Measurements from ENCODE around the gene MTRF1. TPM values are rescaled to one million over a fixed set of nuclear protein-coding genes. Genes with fewer than 3 reads are reported as not detected.

The MTRF1 gene
- total and polyA plus RNA-seq, 9 of the 15 experiments (the other 6 are each of a cell fraction or from before 2014, with no cell fraction given): 12.5 to 33.7 (median 20.1) TPM

DNA sequence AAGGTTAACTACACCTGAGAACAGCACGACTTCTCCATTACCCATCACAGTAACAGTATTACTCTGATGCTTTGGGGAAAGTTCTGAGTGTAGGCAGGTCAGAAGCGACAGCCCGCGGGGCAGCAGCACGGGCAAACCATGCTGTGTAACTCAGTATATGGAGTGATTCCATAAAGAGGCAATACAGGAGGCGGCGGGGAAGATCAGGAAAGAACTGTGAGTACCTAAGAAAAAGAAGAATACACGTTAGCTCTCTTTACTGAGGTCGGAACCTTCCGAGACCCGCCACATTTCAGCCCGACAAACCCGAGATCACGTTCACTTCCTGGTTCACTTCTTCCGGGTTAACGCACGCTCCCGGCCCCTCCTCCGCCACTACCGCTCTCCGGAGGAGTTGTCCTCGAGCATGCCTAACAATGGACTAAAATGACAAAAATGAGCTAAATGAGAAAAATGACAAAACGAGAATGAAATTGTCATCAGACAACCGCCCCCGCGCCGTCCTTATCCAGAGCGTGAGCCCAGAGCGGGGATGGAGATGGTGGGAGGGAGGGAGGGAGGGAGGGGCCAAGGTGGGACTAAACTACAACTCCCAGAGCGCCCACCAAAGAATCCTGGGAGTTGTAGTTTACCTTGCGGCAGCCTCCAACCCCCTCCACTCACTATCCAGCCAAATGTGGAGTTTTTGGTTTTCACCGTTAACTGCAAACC, at the start of gene MTRF1 (continued):
- TF ChIP-seq, protein P1, sequence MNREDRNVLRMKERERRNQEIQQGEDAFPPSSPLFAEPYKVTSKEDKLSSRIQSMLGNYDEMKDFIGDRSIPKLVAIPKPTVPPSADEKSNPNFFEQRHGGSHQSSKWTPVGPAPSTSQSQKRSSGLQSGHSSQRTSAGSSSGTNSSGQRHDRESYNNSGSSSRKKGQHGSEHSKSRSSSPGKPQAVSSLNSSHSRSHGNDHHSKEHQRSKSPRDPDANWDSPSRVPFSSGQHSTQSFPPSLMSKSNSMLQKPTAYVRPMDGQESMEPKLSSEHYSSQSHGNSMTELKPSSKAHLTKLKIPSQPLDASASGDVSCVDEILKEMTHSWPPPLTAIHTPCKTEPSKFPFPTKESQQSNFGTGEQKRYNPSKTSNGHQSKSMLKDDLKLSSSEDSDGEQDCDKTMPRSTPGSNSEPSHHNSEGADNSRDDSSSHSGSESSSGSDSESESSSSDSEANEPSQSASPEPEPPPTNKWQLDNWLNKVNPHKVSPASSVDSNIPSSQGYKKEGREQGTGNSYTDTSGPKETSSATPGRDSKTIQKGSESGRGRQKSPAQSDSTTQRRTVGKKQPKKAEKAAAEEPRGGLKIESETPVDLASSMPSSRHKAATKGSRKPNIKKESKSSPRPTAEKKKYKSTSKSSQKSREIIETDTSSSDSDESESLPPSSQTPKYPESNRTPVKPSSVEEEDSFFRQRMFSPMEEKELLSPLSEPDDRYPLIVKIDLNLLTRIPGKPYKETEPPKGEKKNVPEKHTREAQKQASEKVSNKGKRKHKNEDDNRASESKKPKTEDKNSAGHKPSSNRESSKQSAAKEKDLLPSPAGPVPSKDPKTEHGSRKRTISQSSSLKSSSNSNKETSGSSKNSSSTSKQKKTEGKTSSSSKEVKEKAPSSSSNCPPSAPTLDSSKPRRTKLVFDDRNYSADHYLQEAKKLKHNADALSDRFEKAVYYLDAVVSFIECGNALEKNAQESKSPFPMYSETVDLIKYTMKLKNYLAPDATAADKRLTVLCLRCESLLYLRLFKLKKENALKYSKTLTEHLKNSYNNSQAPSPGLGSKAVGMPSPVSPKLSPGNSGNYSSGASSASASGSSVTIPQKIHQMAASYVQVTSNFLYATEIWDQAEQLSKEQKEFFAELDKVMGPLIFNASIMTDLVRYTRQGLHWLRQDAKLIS (CRISPR knock-in tag; IDR thresholded peaks at IDR 0.05): no peak
- TF ChIP-seq OTX1 (CRISPR knock-in tag; IDR thresholded peaks at IDR 0.05): no peak
- peak; percentile 35 for TF ChIP-seq KDM5B (IDR thresholded peaks at IDR 0.05; ENCODE audit: insufficient replicate concordance, low read depth, low read length)
- no peak for TF ChIP-seq WHSC1 (IDR thresholded peaks at IDR 0.05; ENCODE audit: low read length)
- no peak for TF ChIP-seq BDP1 (IDR thresholded peaks at IDR 0.05; ENCODE audit: insufficient read depth, insufficient read length)
- peak; percentile 75 for TF ChIP-seq POLR2G (IDR thresholded peaks at IDR 0.05; ENCODE audit: low read depth, low read length)
- TF ChIP-seq CBX3 (IDR thresholded peaks at IDR 0.05; ENCODE audit: borderline replicate concordance in 1 of 2, low read length in 2 of 2): no peak
- peak; percentile 67 for TF ChIP-seq TAF1 (IDR thresholded peaks at IDR 0.05; ENCODE audit: control insufficient read depth, extremely low read depth, insufficient read depth, low read length, severe bottlenecking)
- TF ChIP-seq PML (IDR thresholded peaks at IDR 0.05; ENCODE audit: low read length): no peak
- no peak for TF ChIP-seq ZFP1 (CRISPR knock-in tag; IDR thresholded peaks at IDR 0.05)
- no peak for TF ChIP-seq ATF3 (IDR thresholded peaks at IDR 0.05)
- no peak for TF ChIP-seq ATF3 (CRISPR knock-in tag; conservative IDR thresholded peaks at IDR 0.05)
- TF ChIP-seq MYNN (IDR thresholded peaks at IDR 0.05): no peak
- TF ChIP-seq MYNN (CRISPR knock-in tag; IDR thresholded peaks at IDR 0.05): no peak
- TF ChIP-seq ETV1 (tag; conservative IDR thresholded peaks at IDR 0.05; ENCODE audit: low read depth): no peak
- TF ChIP-seq IFI16 (CRISPR knock-in tag; IDR thresholded peaks at IDR 0.05): no peak
- TF ChIP-seq ZNF212 (CRISPR knock-in tag; IDR thresholded peaks at IDR 0.05): no peak
- peak; percentile 82 for TF ChIP-seq SIN3B (IDR thresholded peaks at IDR 0.05; ENCODE audit: low read depth)
- TF ChIP-seq SNAPC5 (CRISPR knock-in tag; IDR thresholded peaks at IDR 0.05): no peak
- TF ChIP-seq ZNF354B (CRISPR knock-in tag; IDR thresholded peaks at IDR 0.05): no peak
- peak; percentile 92 for TF ChIP-seq NCOA1 (IDR thresholded peaks at IDR 0.05; ENCODE audit: low read depth)
- TF ChIP-seq SIX5 (IDR thresholded peaks at IDR 0.05; ENCODE audit: borderline replicate concordance in 1 of 2, insufficient read depth in 1 of 2, low read depth in 1 of 2, low read length in 2 of 2): peak; percentile 83
- TF ChIP-seq HNRNPK (IDR thresholded peaks at IDR 0.05; ENCODE audit: low read depth, low read length, poor library complexity, severe bottlenecking): no peak
- TF ChIP-seq E2F3 (CRISPR knock-in tag; IDR thresholded peaks at IDR 0.05): no peak
- TF ChIP-seq RCOR1 (IDR thresholded peaks at IDR 0.05; ENCODE audit: borderline replicate concordance in 1 of 2, low read depth in 2 of 2, low read length in 2 of 2): no peak
- no peak for TF ChIP-seq SMAD4 (CRISPR knock-in tag; conservative IDR thresholded peaks at IDR 0.05)
